Skeletal muscle cell (primary cell): ENCODE measurements around the gene PRPF19.

Experiments
- DNase-seq: peaks from one replicate; pipeline ENCODE4 v3.0.0-alpha.2; 2010; ENCODE audit warnings: low read depth
- H3K4me3 ChIP-seq: 2 replicates; pipeline ENCODE4 v1.5.1; 2011; ENCODE audit warnings: low read depth, mild to moderate bottlenecking, control low read depth, low read length, moderate library complexity

PRPF19 gene

DNA sequence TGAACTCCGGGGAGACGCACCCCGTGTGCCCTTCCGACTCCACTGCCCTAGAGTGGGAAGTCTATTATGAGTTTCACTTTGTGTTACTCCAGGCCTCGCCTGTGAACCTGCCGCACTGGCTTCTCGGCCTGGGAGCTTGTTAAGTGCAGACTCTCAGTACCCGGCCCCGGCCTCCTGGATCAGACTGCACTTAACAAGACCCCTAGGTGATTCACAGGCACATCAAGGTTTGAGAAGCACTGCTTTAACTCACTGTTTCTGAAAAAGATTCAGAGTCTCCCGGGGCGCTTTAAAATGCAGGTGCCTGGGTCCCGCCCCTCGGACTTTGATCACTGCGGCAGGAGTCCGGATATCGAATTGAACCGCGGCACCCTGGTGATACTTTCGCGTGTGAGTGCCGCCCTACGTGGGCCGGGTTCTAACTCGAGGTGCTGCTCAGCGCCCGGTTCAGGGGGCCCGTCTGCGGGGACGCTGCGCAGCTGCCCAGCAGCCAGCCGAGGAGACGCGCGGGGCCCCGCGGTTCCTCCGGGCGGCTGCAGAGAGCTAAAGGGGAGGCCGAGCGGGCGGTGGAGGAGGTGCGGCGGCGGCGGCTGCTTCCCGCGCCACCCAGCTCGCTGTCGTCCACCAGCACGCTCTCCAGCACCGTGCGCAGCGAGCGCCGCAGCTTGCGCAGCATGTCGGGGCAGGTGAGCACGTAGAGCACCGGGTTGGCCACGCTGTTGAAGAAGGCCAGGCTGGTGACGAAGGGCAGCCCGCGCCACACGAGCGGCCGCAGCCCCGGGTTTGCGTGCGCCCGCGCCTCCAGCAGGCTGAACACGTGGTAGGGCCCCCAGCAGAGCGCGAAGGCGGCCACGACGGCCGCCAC lies 54.0 kb downstream of the PRPF19 start:
- H3K4me3 ChIP-seq, result no peak overlapping the region
- no peak for DNase-seq

- H3K4me3 ChIP-seq, result no peak overlapping the region
- DNase-seq, result no peak
Observed at GRCh38 chr11:60851327-60852104, 54.9 kb downstream of the PRPF19 start.

DNA sequence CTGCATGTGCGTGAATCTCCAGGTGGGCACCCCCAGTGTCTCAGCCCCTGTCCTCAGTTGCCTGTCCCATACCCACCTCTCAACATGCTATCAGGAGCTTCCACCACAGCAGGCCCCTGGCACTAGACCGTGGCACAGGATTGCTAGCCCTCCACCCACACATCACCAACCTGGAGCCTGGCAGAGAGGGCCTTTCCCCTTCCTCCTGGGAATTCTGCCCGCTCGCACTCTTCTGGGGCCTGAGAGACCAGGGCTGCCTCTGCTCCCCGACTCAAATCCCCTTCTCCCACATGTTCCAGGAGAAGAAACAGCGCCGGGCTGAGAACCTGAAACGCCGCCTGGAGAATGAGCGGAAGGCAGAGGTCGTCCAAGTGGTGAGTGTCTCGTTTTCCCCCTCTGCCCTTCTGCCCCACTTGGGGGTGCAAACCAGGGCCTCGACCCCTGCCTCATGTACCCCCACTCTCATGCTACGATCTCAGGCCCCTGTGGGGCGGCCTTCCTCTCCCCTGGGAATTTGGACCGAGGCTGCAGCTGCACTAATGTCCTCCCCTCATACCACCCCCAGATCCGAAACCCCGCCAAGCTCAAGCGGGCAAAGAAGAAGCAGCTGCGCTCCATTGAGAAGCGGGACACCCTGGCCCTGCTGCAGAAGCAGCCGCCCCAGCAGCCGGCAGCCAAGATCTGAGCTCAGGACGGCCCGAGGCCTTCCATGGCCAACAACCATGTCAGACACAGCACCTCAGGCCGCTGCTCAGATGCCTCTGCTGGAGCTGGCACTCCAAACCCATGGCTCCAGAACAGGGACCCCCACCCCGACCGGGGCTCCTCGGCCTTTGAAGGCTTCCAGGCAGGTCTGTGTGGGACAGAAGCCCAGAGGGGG lies 56.5 kb downstream of the PRPF19 start:
- no peak for DNase-seq
- no peak overlapping the region for H3K4me3 ChIP-seq

- DNase-seq, result no peak
- no peak overlapping the region for H3K4me3 ChIP-seq
Observed at GRCh38 chr11:60848714-60849151, 57.7 kb downstream of the PRPF19 start.

DNA sequence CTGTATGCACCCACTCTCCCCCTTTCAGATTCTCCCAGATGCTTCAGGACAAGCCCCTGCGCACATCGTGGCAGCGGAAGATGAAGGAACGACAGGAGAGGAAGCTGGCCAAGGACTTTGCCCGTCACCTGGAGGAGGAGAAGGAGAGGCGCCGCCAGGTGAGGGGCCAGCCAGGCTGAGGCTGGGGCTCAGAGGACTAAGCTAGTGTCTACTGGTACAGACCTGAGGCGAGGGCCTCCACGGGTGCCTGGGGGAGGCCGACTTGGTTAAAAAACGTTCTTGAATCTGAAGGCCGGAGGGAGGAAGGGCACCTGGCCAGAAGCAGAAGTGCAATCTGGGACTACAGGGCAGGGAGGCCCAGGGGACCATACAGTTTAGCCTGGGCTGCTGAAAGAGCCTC lies 58.5 kb downstream of the PRPF19 start:
- no peak for DNase-seq
- H3K4me3 ChIP-seq, result no peak overlapping the region

GRCh38 chr11:60847281-60847680 lies 59.1 kb downstream of the PRPF19 start:
- DNase-seq, result no peak
- H3K4me3 ChIP-seq, result no peak overlapping the region

- DNase-seq, result no peak
- H3K4me3 ChIP-seq, result peak overlapping the region; percentile 96
Observed at GRCh38 chr11:60845338-60845737, 61.0 kb downstream of the PRPF19 start.

GRCh38 chr11:60844870-60845221 lies 61.5 kb downstream of the PRPF19 start:
- no peak for DNase-seq
- peak overlapping the region; percentile 96 for H3K4me3 ChIP-seq

GRCh38 chr11:60844045-60844869 lies 62.1 kb downstream of the PRPF19 start:
- peak overlapping the region; percentile 96 for H3K4me3 ChIP-seq
- no peak for DNase-seq

DNA sequence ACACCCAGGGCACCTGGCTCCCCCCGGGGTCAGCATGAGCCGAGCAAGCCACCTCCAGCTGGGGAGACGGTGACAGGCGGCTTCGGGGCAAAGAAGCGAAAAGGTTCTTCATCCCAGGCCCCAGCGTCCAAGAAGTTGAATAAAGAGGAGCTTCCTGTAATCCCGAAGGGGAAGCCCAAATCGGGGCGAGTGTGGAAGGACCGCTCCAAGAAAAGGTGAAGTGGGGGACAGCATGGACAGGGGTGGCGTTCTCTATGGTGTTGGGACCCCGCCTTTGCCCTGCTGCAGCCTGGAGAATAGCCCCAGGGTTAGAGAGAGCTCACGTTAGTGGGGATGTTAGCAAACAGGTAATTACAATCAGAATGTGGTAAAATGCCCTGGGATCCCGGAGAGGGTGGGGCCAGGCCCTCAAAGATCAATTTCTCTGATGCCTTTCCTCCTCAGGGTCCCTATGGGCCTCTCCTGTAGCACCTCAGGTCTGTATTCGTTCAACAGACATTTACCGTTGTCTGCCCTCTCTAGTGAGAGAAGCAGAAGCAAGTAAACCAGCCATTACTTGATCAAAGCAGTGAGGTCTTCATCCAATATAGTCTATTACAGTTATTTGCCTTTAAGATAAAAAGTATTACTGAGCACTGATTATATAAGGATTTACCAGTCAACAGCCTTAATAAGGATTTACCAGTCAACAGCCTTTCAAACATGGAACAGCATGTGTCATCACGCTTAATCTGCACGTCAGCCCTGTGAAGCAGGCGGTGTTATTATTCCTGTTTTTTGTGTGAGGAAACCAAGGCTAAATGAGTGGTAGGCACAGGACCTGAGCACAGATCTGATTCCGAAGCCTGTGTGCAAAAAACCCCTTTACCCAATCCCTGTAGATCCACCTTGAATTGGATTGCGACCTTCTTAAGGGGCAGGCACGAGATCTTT lies 63.5 kb downstream of the PRPF19 start:
- no peak for DNase-seq
- H3K4me3 ChIP-seq, result peak overlapping the region; percentile 96

DNA sequence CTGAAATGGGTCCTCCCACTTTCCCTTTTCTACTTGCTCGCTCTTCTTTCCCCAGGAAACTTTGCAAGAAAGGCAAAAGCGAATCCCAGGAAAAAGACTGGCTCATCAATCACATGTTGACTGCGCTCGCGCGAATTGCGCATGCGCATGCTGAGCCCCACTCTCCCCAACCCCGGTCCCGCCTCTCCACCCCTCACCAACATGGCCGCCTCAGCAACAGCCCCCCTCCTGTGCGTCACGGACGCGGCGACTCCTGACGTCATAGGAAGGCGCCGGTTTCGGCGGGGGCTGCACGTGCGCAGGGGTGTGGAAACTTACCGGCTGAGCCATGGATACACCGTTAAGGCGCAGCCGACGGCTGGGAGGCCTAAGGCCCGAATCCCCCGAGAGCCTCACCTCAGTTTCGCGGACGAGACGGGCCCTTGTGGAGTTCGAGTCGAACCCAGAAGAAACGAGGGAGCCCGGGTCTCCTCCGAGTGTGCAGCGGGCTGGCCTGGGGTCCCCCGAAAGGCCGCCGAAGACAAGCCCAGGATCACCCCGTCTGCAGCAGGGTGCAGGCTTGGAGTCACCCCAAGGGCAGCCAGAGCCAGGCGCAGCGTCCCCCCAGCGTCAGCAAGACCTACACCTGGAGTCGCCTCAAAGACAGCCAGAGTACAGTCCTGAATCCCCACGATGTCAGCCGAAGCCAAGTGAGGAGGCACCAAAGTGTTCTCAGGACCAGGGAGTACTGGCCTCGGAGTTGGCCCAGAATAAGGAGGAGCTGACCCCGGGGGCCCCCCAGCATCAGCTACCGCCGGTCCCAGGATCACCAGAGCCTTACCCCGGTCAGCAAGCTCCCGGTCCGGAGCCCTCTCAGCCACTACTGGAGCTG lies 64.4 kb downstream of the PRPF19 start, which contains the start of gene CCDC86:
CCDC86 (plus strand) TSS at position 317 of the 871 bp plus-strand sequence; CDS start at position 329, 12 bp downstream.
- DNase-seq, result peak; percentile 87
- peak within 1 kb of the TSS; percentile 96 for H3K4me3 ChIP-seq
